Effector memory CD4-positive, alpha-beta T cell (primary cell): Measurements from ENCODE around the gene ROBO4.

Experiments
- DNase-seq, 3 donors: peaks; one replicate each; pipeline ENCODE4 v3.0.0-alpha.2; 2020
- H3K27ac ChIP-seq: 2 replicates; pipeline ENCODE4 v1.7.0; 2013; ENCODE audit warnings: mild to moderate bottlenecking, low read length, moderate library complexity; ENCODE audit not compliant: insufficient read depth, poor library complexity, severe bottlenecking
- H3K27me3 ChIP-seq: replicated peaks from 2 replicates; pipeline ENCODE4 v1.7.0; 2013; ENCODE audit warnings: mild to moderate bottlenecking, low read length; ENCODE audit not compliant: insufficient read depth, control insufficient read depth, poor library complexity, severe bottlenecking
- H3K36me3 ChIP-seq: 2 replicates; pipeline ENCODE4 v1.7.0; 2013; ENCODE audit warnings: mild to moderate bottlenecking, low read length, moderate library complexity; ENCODE audit not compliant: control insufficient read depth, insufficient read depth
- H3K4me1 ChIP-seq: 2 replicates; pipeline ENCODE4 v1.7.0; 2013; ENCODE audit warnings: low read length, mild to moderate bottlenecking; ENCODE audit not compliant: control insufficient read depth, insufficient read depth, poor library complexity, severe bottlenecking
- H3K4me3 ChIP-seq: 2 replicates; pipeline ENCODE4 v1.7.0; 2013; ENCODE audit warnings: low read length, low read depth, mild to moderate bottlenecking; ENCODE audit not compliant: insufficient read depth, poor library complexity, severe bottlenecking
- H3K9me3 ChIP-seq: 2 replicates; pipeline ENCODE4 v1.7.0; 2013; ENCODE audit warnings: mild to moderate bottlenecking, low read length, moderate library complexity; ENCODE audit not compliant: control insufficient read depth

ROBO4 gene

GRCh38 chr11:124896821-124897391 lies 759 bp downstream of the ROBO4 start:
- H3K4me3 ChIP-seq, result no peak overlapping the region
- no peak overlapping the region for H3K27ac ChIP-seq
- H3K9me3 ChIP-seq, result no peaks in the 10 kb centered on the region
- no peaks in the 10 kb centered on the region for H3K36me3 ChIP-seq
- no peaks in the 10 kb centered on the region for H3K4me1 ChIP-seq
- no peaks in the 10 kb centered on the region for H3K27me3 ChIP-seq
- DNase-seq, result no peak

GRCh38 chr11:124896071-124896750 lies 1.5 kb downstream of the ROBO4 start:
- Histone ChIP-seq H3K4me1 (no peaks in the 10 kb centered on the region), H3K27me3 (no peaks in the 10 kb centered on the region), H3K36me3 (no peaks in the 10 kb centered on the region), H3K27ac (no peak overlapping the region), H3K9me3 (no peaks in the 10 kb centered on the region), H3K4me3 (no peak overlapping the region)
- no peak for DNase-seq

GRCh38 chr11:124895471-124895971 lies 2.1 kb downstream of the ROBO4 start:
- Histone ChIP-seq H3K27ac (no peak overlapping the region), H3K4me1 (no peaks in the 10 kb centered on the region), H3K4me3 (no peak overlapping the region), H3K9me3 (no peaks in the 10 kb centered on the region), H3K36me3 (no peaks in the 10 kb centered on the region), H3K27me3 (no peaks in the 10 kb centered on the region)
- no peak for DNase-seq

- no peak for DNase-seq
- H3K4me3 ChIP-seq, result no peak overlapping the region
- no peaks in the 10 kb centered on the region for H3K9me3 ChIP-seq
- no peaks in the 10 kb centered on the region for H3K4me1 ChIP-seq
- H3K27me3 ChIP-seq, result no peaks in the 10 kb centered on the region
- no peaks in the 10 kb centered on the region for H3K36me3 ChIP-seq
- no peak overlapping the region for H3K27ac ChIP-seq
These were observed 2.8 kb downstream of the ROBO4 start for GRCh38 chr11:124894606-124895430.

GRCh38 chr11:124893781-124894401 lies 3.8 kb downstream of the ROBO4 start:
- Histone ChIP-seq H3K27ac (no peak overlapping the region), H3K4me3 (no peak overlapping the region), H3K9me3 (no peaks in the 10 kb centered on the region), H3K27me3 (no peaks in the 10 kb centered on the region), H3K4me1 (no peaks in the 10 kb centered on the region), H3K36me3 (no peaks in the 10 kb centered on the region)
- no peak for DNase-seq

GRCh38 chr11:124892750-124893454 lies 4.8 kb downstream of the ROBO4 start:
- no peaks in the 10 kb centered on the region for H3K36me3 ChIP-seq
- H3K4me1 ChIP-seq, result no peaks in the 10 kb centered on the region
- no peaks in the 10 kb centered on the region for H3K9me3 ChIP-seq
- DNase-seq, result no peak
- H3K4me3 ChIP-seq, result no peak overlapping the region
- H3K27ac ChIP-seq, result no peak overlapping the region
- no peaks in the 10 kb centered on the region for H3K27me3 ChIP-seq

GRCh38 chr11:124892146-124892545 lies 5.5 kb downstream of the ROBO4 start:
- H3K27me3 ChIP-seq, result no peaks in the 10 kb centered on the region
- no peaks in the 10 kb centered on the region for H3K9me3 ChIP-seq
- H3K4me1 ChIP-seq, result no peaks in the 10 kb centered on the region
- no peak overlapping the region for H3K27ac ChIP-seq
- no peaks in the 10 kb centered on the region for H3K36me3 ChIP-seq
- no peak for DNase-seq
- no peak overlapping the region for H3K4me3 ChIP-seq

- H3K4me3 ChIP-seq, result no peak overlapping the region
These were observed 6.2 kb downstream of the ROBO4 start for GRCh38 chr11:124891373-124891861.

GRCh38 chr11:124890683-124891372 lies 6.8 kb downstream of the ROBO4 start:
- DNase-seq, result no peak
- no peaks in the 10 kb centered on the region for H3K36me3 ChIP-seq
- H3K4me3 ChIP-seq, result no peak overlapping the region
- H3K4me1 ChIP-seq, result no peaks in the 10 kb centered on the region
- no peak overlapping the region for H3K27ac ChIP-seq
- no peaks in the 10 kb centered on the region for H3K9me3 ChIP-seq
- H3K27me3 ChIP-seq, result no peaks in the 10 kb centered on the region

More at GRCh38 chr11:124891373-124891861, 6.2 kb downstream of the ROBO4 start:
- no peak overlapping the region for H3K27ac ChIP-seq
- H3K27me3 ChIP-seq, result no peaks in the 10 kb centered on the region
- no peaks in the 10 kb centered on the region for H3K36me3 ChIP-seq
- H3K4me1 ChIP-seq, result no peaks in the 10 kb centered on the region
- H3K9me3 ChIP-seq, result no peaks in the 10 kb centered on the region
- DNase-seq, result no peak
